Activated CD8-positive, alpha-beta memory T cell treated with anti-CD3 and anti-CD28 coated beads for 36 hours (primary cell): ENCODE results near the gene GNAT3. TPM values are rescaled to one million over a fixed set of nuclear protein-coding genes. Genes with fewer than 3 reads are reported as not detected.

ENCODE experiments used
- CTCF ChIA-PET: fragments of 350-600 bp; sonication (Branson Sonifier 250); formaldehyde crosslinking; loops from one replicate; lab custom pipeline; 2021; ENCODE audit warnings: antibody characterized with exemption; lab: Charles Lee
- POLR2A ChIA-PET: fragments of 350-600 bp; sonication (Branson Sonifier 250); formaldehyde crosslinking; loops from one replicate; lab custom pipeline; 2021; ENCODE audit warnings: antibody characterized with exemption; lab: Charles Lee
- total RNA-seq, 2 experiments: library from RNA; stranded (reverse); gene quantifications; one replicate each; pipeline ENCODE4 v1.2.3, GENCODE V29; 2021

Gene GNAT3
- total RNA-seq, 2 experiments from 2014 or later, result not detected

DNA sequence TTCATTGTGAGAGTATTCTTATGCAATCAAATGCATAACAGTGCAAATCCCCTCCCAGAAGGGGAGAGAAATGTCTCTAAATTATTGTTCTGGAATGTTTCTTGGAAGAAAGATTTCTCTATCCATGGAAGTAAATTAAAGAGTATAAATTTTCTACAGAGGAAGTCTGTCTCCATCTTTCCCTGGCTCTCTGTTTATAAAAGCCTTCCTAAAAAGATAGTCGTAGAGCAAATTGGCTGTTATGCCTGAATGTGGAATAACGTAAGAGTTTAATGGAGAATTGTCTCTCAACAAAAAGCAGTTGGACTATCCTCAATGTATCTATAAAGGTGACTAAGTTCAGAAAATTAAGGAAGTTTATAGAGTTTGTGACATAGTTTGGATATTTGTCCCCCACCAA lies 76.3 kb downstream of the GNAT3 start:
- POLR2A ChIA-PET, result no interaction called here

GRCh38 chr7:80434047-80434446 lies 77.8 kb downstream of the GNAT3 start:
- CTCF ChIA-PET, result no interaction called here
- POLR2A ChIA-PET, result no interaction called here

More for the DNA sequence above, 76.3 kb downstream of the GNAT3 start:
- CTCF ChIA-PET, result no interaction called here

- POLR2A ChIA-PET, result no interaction called here
- CTCF ChIA-PET, result no interaction called here
Observed at GRCh38 chr7:80432166-80432565, 79.7 kb downstream of the GNAT3 start.

- ChIA-PET POLR2A (no interaction called here), CTCF (no interaction called here)
Observed at GRCh38 chr7:80429181-80429580, 82.7 kb downstream of the GNAT3 start.

GRCh38 chr7:80428161-80429054 lies 83.5 kb downstream of the GNAT3 start:
- ChIA-PET POLR2A (no interaction called here), CTCF (no interaction called here)

GRCh38 chr7:80427218-80427617 lies 84.6 kb downstream of the GNAT3 start:
- ChIA-PET CTCF (no interaction called here), POLR2A (no interaction called here)

- POLR2A ChIA-PET, result no interaction called here
- CTCF ChIA-PET, result no interaction called here
Observed at GRCh38 chr7:80420876-80421275, 91.0 kb downstream of the GNAT3 start.

DNA sequence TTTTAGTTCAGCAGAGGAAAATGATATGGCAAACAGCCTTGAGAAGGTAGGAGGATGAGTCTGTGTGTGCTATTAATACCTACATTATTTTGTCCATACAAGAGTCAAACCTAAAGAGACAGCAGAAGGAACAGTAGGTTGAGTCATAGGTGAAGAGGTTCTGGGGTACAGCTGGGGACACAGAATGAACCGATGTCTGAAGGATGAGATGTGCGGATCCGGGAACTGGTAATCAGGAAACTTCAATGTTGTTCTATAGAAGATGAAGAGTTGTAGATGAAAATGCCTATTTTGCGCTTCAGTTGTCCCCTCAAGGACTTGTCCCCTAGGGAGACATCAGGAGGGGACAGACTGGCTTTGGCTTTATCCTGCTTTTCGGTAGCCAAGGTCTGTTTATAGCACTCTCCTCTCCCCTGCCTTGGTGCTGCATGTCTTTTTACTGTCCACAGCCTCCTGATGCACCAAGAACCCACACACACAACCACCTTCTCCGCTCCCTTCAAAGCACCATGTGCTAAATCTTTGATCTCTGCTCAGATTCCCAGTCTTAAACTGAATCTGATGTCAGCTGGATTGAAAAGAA lies 94.6 kb downstream of the GNAT3 start:
- POLR2A ChIA-PET, result no interaction called here
- CTCF ChIA-PET, result no interaction called here

GRCh38 chr7:80415522-80415921 lies 96.3 kb downstream of the GNAT3 start:
- ChIA-PET POLR2A (no interaction called here), CTCF (no interaction called here)

DNA sequence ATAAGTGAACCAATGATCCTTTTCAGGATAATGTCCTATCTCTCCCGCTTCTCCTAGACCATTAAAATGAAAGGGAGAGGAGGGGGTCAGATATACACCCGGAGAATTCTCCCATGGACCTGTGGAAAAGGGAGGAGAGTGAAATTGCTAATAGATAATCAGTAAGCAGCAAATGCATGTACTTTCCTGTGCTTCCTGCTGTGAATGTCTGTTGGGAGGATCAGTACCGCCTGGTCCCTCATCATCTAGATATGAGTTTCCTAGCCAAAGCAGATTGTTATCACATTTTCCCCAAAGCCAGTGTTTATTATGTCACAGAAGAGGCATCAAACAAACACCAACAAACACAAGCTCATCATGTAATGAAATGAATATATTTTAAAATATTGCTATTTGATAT lies 96.8 kb downstream of the GNAT3 start:
- ChIA-PET POLR2A (no interaction called here), CTCF (no interaction called here)

- POLR2A ChIA-PET, result no interaction called here
- CTCF ChIA-PET, result no interaction called here
Observed at GRCh38 chr7:80414331-80414730, 97.5 kb downstream of the GNAT3 start.

- ChIA-PET POLR2A (no interaction called here), CTCF (no interaction called here)
Observed at GRCh38 chr7:80413383-80413945, 98.4 kb downstream of the GNAT3 start.

DNA sequence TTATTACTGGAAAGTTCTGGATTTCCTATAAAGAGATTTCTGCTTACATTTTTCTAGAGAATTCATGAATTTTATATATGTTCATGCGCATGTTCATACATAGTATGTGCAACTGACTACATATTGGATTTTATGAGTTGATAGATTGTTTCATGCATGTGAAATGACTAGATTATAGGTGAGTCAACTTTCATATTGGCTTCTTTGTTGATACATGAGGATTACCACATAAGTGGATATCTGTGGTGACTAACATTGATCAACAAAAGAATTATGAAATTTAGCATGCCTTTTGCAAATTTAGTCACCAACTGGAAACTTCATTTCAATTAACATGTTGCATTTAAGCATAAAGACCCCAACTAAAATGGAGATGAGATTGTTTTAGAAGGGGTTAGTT lies 99.0 kb downstream of the GNAT3 start:
- POLR2A ChIA-PET, result no interaction called here
- CTCF ChIA-PET, result no interaction called here

DNA sequence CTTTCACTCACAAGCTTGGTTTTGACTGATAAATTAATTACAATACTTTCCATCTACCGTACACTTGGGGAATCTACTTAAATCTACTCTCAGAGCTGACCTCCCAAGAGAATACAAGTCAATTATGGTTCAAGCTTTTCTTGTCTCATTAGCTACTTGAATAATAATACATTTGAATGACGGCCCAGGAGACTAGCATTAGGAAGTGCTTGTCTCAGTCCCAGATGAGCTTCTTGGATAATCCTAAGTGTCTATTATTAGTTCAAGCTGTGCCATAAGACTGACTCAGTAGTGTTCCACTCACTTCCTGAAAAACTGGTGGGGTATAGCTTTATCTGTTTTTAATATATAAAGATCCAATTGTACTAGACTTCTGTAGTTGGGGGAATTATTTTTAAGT lies 100.2 kb downstream of the GNAT3 start:
- ChIA-PET CTCF (no interaction called here), POLR2A (no interaction called here)

- POLR2A ChIA-PET, result no interaction called here
- CTCF ChIA-PET, result no interaction called here
Observed at GRCh38 chr7:80410081-80410480, 101.8 kb downstream of the GNAT3 start.

Other genes with a start within 250 kb of the GNAT3 start
- gene CD36, start 126.6 kb upstream of the GNAT3 start, total RNA-seq, result not detected